Measurements from ENCODE around the gene DLG2. TPM values are rescaled to one million over a fixed set of nuclear protein-coding genes. Genes with fewer than 3 reads are reported as not detected.

The DLG2 gene
- total RNA-seq, 4 donors from 2014 or later: 11.0 to 34.2 (median 19.8) TPM

DNA sequence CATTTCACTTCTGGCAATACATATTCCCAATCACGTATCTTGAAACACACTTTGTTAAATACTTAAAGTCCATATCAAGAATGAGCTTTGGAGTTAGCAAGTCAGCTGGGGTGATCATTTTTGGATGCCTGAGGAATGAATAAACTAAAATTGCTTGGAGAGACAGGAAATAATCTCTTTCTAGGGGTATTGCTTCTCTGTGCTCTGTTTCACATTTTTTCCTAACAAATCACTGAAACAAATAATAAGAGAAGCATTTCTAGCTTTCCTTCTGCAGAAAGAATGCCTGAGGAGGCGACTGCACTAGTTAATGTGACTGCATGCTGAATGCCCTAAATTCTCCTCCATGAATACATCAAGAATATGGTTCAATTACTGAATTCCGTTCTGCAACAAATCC lies 1799.6 kb downstream of the DLG2 start:
- 40 to 48% methylated on average over 3 of the region's 3 CpGs for WGBS, 2 donors (ENCODE audit: low coverage in 1 of 2)
- Histone ChIP-seq H3K4me1 (peaks cover 0 to 11% (median 0%) of the 10 kb centered on the region in 3 donors), H3K4me3 (no peak overlapping the region), H3K27ac (no peak overlapping the region), H3K9me3 (no peaks in the 10 kb centered on the region), H3K27me3 (no peaks in the 10 kb centered on the region), H3K36me3 (no peaks in the 10 kb centered on the region)
- TF ChIP-seq EP300 (IDR thresholded peaks at IDR 0.05): no peak
- no peak for TF ChIP-seq POLR2A (IDR thresholded peaks at IDR 0.05)
- no peak for TF ChIP-seq POLR2AphosphoS5 (IDR thresholded peaks at IDR 0.05)
- TF ChIP-seq, protein P1, sequence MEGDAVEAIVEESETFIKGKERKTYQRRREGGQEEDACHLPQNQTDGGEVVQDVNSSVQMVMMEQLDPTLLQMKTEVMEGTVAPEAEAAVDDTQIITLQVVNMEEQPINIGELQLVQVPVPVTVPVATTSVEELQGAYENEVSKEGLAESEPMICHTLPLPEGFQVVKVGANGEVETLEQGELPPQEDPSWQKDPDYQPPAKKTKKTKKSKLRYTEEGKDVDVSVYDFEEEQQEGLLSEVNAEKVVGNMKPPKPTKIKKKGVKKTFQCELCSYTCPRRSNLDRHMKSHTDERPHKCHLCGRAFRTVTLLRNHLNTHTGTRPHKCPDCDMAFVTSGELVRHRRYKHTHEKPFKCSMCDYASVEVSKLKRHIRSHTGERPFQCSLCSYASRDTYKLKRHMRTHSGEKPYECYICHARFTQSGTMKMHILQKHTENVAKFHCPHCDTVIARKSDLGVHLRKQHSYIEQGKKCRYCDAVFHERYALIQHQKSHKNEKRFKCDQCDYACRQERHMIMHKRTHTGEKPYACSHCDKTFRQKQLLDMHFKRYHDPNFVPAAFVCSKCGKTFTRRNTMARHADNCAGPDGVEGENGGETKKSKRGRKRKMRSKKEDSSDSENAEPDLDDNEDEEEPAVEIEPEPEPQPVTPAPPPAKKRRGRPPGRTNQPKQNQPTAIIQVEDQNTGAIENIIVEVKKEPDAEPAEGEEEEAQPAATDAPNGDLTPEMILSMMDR (IDR thresholded peaks at IDR 0.05): no peak
- ATAC-seq: no peak

DNA sequence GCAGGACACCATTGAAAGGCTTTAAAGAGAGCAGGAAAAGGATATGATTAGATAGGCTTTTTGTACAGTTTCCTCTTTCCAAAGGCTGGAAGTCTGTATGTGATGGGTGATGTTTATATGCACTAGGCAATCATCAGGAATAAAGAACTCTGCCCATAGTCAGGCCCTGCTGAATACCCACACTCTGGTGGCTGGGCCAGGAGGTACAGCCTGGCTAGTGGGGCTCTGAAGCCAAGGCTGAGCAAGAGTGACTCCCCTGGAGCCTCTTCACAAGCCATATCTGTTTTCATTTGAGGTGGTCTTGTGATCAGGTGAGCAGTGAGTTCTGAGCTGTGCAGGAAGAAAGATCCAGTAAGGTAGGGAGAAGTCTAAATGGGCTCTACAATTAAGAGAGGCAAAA lies 1801.1 kb downstream of the DLG2 start:
- no peak for ATAC-seq
- no peak for TF ChIP-seq POLR2AphosphoS5 (IDR thresholded peaks at IDR 0.05)
- TF ChIP-seq EP300 (IDR thresholded peaks at IDR 0.05): no peak
- no peak for TF ChIP-seq POLR2A (IDR thresholded peaks at IDR 0.05)
- TF ChIP-seq, protein P1 (IDR thresholded peaks at IDR 0.05): no peak
- no peaks in the 10 kb centered on the region for H3K36me3 ChIP-seq
- no peak overlapping the region for H3K4me3 ChIP-seq
- no peaks in the 10 kb centered on the region for H3K27me3 ChIP-seq
- H3K9me3 ChIP-seq: no peaks in the 10 kb centered on the region
- peaks cover 0 to 11% (median 0%) of the 10 kb centered on the region in 3 donors for H3K4me1 ChIP-seq
- no peak overlapping the region for H3K27ac ChIP-seq

DNA sequence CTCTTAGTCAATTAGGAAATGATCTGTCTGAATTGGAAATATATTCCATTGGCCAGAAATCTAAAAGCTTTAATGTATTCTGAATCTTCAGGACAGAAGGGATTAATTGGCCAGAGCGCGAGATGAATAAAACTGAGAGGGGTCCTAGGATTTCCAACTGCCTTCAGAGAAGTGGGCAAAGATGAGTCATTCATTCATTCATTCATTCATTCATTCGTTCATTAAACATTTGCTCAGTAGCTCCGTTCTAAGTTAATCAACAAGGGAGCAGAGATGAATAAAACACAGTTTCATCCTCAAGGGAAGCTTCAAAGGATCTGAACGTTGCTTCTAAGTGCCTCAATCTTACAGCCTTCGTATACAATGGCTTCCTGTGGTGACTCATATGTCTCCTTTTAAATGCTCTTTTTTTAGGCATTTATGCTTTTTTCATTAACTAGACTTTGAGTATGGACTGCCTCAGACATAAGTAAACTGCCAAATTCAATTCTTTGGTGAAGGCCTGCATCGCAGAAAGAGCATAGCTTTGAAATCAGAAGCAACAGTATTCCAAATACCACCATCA lies 1803.6 kb downstream of the DLG2 start:
- no peak overlapping the region for H3K4me3 ChIP-seq
- WGBS, 2 donors (ENCODE audit: low coverage in 1 of 2): 63% methylated on average over 7 of the region's 7 CpGs
- no peak for ATAC-seq

DNA sequence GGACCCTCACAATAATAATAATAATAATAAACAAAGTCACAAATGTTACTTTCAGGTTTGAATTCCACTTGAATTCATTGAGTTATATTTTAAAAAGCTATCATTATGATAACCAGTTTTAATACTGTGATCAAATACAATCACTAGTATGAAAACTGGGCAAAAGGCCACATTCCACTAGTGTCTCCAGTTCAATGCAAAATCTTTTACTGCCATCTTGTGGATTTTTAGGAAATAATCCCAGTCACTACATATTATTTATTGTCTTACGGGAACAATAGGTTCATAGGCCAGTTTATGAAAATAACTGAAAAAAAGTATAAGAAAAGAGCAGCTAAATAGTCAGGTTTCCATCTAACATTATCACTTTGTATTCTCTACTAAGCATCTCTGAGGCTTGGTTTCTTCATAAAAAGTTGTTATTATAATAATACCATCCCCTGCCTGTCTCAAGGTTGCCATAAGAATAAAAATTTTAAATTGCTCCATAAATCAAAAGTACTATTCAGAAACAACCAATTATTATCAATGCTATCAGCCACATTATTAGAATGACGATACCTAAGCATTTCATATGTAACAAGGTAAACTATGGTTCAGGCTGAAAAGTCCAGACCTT lies 1807.1 kb downstream of the DLG2 start:
- ATAC-seq: no peak
- no peaks in the 10 kb centered on the region for H3K36me3 ChIP-seq

More for the DNA sequence above, 1803.6 kb downstream of the DLG2 start:
- Histone ChIP-seq H3K27ac (no peak overlapping the region), H3K36me3 (no peaks in the 10 kb centered on the region), H3K9me3 (no peaks in the 10 kb centered on the region), H3K4me1 (peaks cover 0 to 6% (median 0%) of the 10 kb centered on the region in 3 donors), H3K27me3 (no peaks in the 10 kb centered on the region)
- TF ChIP-seq, protein P1 (IDR thresholded peaks at IDR 0.05): no peak
- TF ChIP-seq POLR2AphosphoS5 (IDR thresholded peaks at IDR 0.05) (no peak), POLR2A (IDR thresholded peaks at IDR 0.05) (no peak), EP300 (IDR thresholded peaks at IDR 0.05) (no peak)

More for the DNA sequence above, 1807.1 kb downstream of the DLG2 start:
- H3K27me3 ChIP-seq: peaks cover 4% of the 10 kb centered on the region
- peak; percentile 34 for TF ChIP-seq POLR2AphosphoS5 (IDR thresholded peaks at IDR 0.05)
- TF ChIP-seq, protein P1 (IDR thresholded peaks at IDR 0.05): peak; percentile 30 to 71 (median 64)
- no peak for TF ChIP-seq POLR2A (IDR thresholded peaks at IDR 0.05)
- TF ChIP-seq EP300 (IDR thresholded peaks at IDR 0.05): no peak
- no peak overlapping the region for H3K27ac ChIP-seq
- 29 to 33% methylated on average over 2 of the region's 2 CpGs for WGBS, 2 donors (ENCODE audit: low coverage in 1 of 2)
- no peaks in the 10 kb centered on the region for H3K4me1 ChIP-seq
- no peak overlapping the region for H3K4me3 ChIP-seq
- H3K9me3 ChIP-seq: no peaks in the 10 kb centered on the region
